HG03097 (cell line): Measurements from ENCODE around the gene RAB3A.

Source experiments
- ATAC-seq: cut with Tn5 transposase; IDR thresholded peaks from one replicate; pipeline ENCODE4 v1.9.1; 2021; ENCODE audit not compliant: unreplicated experiment, low FRiP score

RAB3A gene

GRCh38 chr19:18155095-18156087, 48.5 kb downstream of the RAB3A start:
- ATAC-seq: no peak

GRCh38 chr19:18153556-18154134, 50.2 kb downstream of the RAB3A start:
- ATAC-seq: no peak

- ATAC-seq: peak; percentile 77
Observed at GRCh38 chr19:18152817-18153555, 50.9 kb downstream of the RAB3A start, which contains the start of gene PIK3R2. Gene PIK3R2 (plus strand): TSS chr19:18153163. CDS start chr19:18155880, 2,717 bp downstream.

- ATAC-seq: peak; percentile 57
Observed at GRCh38 chr19:18152442-18152816, 51.4 kb downstream of the RAB3A start.

- no peak for ATAC-seq
Observed at GRCh38 chr19:18150776-18151624, 52.8 kb downstream of the RAB3A start.

GRCh38 chr19:18149596-18149975, 54.3 kb downstream of the RAB3A start:
- ATAC-seq: no peak

GRCh38 chr19:18147396-18147795, 56.4 kb downstream of the RAB3A start:
- ATAC-seq: no peak
